GM06990 (cell line): ENCODE results near the gene C4orf46.
"Not testable (repeated sequence)": the region's sequence is repeated elsewhere in the genome, so short reads cannot be mapped to it uniquely, and the experiment has no call there.

Experiments
- DNase-seq: peaks from one replicate; pipeline ENCODE4 v3.0.0-alpha.2; 2011; ENCODE audit not compliant: insufficient read length; ENCODE audit errors: extremely low read depth
- H3K27me3 ChIP-seq: replicated peaks from 2 replicates; pipeline ENCODE4 v1.6.0; 2011; ENCODE audit warnings: low read length; ENCODE audit not compliant: control insufficient read depth, insufficient read depth
- H3K36me3 ChIP-seq: 2 replicates; pipeline ENCODE4 v1.5.1; 2011; ENCODE audit warnings: low read length; ENCODE audit not compliant: control insufficient read depth, insufficient read depth
- H3K4me3 ChIP-seq: replicated peaks from 2 replicates; pipeline ENCODE4 v1.5.1; 2011; ENCODE audit warnings: low read depth, mild to moderate bottlenecking, control low read depth, low read length
- CTCF ChIP-seq: IDR thresholded peaks from 2 replicates; pipeline ENCODE4 v1.5.1; 2011; ENCODE audit warnings: low read length, control low read depth, mild to moderate bottlenecking, inconsistent platforms; ENCODE audit not compliant: insufficient read depth, poor library complexity, severe bottlenecking

Gene C4orf46

GRCh38 chr4:158671665-158671914 lies at the start of gene C4orf46:
Gene C4orf46, minus strand, starts transcription at chr4:158671887. Its CDS starts 86 bp downstream, at chr4:158671801.
- TF ChIP-seq CTCF, result no peak
- H3K36me3 ChIP-seq, result no peaks in the 10 kb centered on the region
- peak within 1 kb of the TSS; percentile 98 for H3K4me3 ChIP-seq
- DNase-seq, result no peak
- H3K27me3 ChIP-seq, result no peaks in the 10 kb centered on the region

GRCh38 chr4:158715802-158716201 lies 44.1 kb upstream of the C4orf46 start:
- Histone ChIP-seq H3K36me3 (peaks cover 6% of the 10 kb centered on the region), H3K27me3 (no peaks in the 10 kb centered on the region), H3K4me3 (no peak overlapping the region)
- no peak for DNase-seq
- TF ChIP-seq CTCF, result no peak

DNA sequence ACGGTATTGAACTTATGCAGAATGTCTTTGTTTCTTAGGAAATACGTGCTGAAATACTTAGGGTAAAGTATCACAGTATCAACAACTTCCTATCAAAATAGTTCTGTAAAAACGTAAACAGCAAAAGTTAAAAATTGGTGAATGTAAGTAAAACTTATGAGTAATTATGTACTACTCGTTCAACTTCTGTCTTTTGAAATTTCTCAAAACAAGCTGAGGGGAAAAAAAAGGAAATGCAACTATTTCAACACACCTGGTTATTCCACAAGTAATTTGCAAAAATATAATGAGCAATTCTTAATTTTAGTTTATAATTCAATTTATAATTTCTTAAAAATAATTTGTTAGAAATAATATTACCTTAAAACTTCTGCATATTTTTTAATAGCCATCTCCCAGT lies 43.2 kb upstream of the C4orf46 start:
- Histone ChIP-seq H3K27me3 (no peaks in the 10 kb centered on the region), H3K36me3 (peaks cover 5% of the 10 kb centered on the region), H3K4me3 (no peak overlapping the region)
- no peak for DNase-seq
- TF ChIP-seq CTCF, result no peak

DNA sequence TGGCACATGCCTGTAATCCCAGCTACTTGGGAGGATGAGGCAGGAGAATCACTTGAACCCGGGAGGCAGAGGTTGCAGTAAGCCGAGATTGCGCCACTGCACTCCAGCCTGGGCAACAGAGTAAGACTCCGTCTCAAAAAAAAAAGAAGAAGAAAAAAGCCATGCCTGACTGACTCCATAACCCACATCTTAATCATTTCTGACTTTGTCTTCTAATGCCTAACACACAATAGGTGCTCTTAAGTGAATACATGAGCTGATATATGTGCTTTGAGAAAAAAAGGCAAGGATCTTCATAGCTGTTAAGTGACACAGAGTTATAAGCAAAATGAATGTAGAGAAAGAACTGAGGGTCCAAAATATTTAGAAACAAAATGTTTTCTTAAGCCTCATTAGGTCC lies 40.9 kb upstream of the C4orf46 start:
- not testable (repeated sequence) for DNase-seq, H3K27me3 ChIP-seq, H3K36me3 ChIP-seq, H3K4me3 ChIP-seq

- no peaks in the 10 kb centered on the region for H3K27me3 ChIP-seq
- H3K36me3 ChIP-seq, result no peaks in the 10 kb centered on the region; the same call in none of the 2 replicates
- no peak overlapping the region for H3K4me3 ChIP-seq
- DNase-seq, result no peak
- no peak for TF ChIP-seq CTCF
Measured at GRCh38 chr4:158710814-158711213, 39.1 kb upstream of the C4orf46 start.

- Histone ChIP-seq H3K27me3 (no peaks in the 10 kb centered on the region), H3K4me3 (no peak overlapping the region), H3K36me3 (no peaks in the 10 kb centered on the region; the same call in 1 of the 2 replicates)
- no peak for DNase-seq
- no peak for TF ChIP-seq CTCF
Measured at GRCh38 chr4:158704274-158704673, 32.6 kb upstream of the C4orf46 start.
